Spleen (tissue), 7 donors: ENCODE data around the gene TUBB8.
"Not testable (repeated sequence)": the region's sequence is repeated elsewhere in the genome, so short reads cannot be mapped to it uniquely, and the experiment has no call there.

Source experiments
- CTCF ChIP-seq, 11 experiments: fragments of 200-600 bp in 7 of 11; fragments of 450-650 bp in 4 of 11; sonication (generic) in 4 of 11; IDR thresholded peaks in 8 of 11; conservative IDR thresholded peaks in 3 of 11; 1 replicate in 7 of 11; 2 replicates in 4 of 11; pipeline versions ENCODE4 v1.4.0 to v1.8.0; 2016 to 2021; ENCODE audit warnings: antibody characterized with exemption in 11 of 11, inconsistent platforms in 4 of 11, mild to moderate bottlenecking in 1 of 11
- POLR2A ChIP-seq, 3 donors: fragments of 450-650 bp; IDR thresholded peaks; one replicate each; pipeline ENCODE4 v1.5.1; 2017; ENCODE audit warnings: antibody characterized with exemption in 3 of 3, mild to moderate bottlenecking in 1 of 3
- donor health status: DM: no; HTN: no; CAD: no; lungs with moderate emphysema.
- donor health status: DM: no; HTN: no; CAD: no.
- donor health status: DM: no; HTN: no; CAD: no.

GRCh38 chr10:74266-74621, 25.1 kb upstream of the TUBB8 start:
- TF ChIP-seq POLR2A (IDR thresholded peaks at IDR 0.05); CTCF (IDR thresholded peaks at IDR 0.05 in 8 of 11, conservative IDR thresholded peaks at IDR 0.05 in 3 of 11): not testable (repeated sequence)
